NOMO-1 treated with DMSO at 0.1 percent for 48 hours (cell line): ENCODE measurements around the gene BMPER.

Experiments used
- DNase-seq: peaks from one replicate; lab custom pipeline; 2025; ENCODE audit not compliant: unreplicated experiment; lab: John Stamatoyannopoulos, UW

BMPER gene

DNA sequence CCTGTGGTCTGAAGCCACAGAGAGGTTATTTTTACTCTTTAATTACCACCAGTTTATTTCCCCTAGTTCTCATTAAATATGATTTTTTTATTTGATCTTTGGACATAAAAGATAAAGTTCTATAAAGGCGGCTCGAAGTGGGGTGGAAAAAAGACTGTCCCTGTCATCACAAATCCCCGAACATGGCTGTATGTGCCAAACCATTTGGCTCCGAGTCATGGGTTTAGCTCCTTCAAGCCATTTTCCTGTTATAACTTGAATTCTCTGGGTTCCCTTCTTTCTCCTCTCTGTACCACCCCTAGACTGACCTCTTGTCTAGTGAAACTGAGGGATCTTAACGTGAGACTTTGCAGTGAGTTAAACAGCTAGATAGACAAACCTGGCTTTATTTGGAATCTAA, 181.6 kb downstream of the BMPER start:
- DNase-seq: no peak

DNA sequence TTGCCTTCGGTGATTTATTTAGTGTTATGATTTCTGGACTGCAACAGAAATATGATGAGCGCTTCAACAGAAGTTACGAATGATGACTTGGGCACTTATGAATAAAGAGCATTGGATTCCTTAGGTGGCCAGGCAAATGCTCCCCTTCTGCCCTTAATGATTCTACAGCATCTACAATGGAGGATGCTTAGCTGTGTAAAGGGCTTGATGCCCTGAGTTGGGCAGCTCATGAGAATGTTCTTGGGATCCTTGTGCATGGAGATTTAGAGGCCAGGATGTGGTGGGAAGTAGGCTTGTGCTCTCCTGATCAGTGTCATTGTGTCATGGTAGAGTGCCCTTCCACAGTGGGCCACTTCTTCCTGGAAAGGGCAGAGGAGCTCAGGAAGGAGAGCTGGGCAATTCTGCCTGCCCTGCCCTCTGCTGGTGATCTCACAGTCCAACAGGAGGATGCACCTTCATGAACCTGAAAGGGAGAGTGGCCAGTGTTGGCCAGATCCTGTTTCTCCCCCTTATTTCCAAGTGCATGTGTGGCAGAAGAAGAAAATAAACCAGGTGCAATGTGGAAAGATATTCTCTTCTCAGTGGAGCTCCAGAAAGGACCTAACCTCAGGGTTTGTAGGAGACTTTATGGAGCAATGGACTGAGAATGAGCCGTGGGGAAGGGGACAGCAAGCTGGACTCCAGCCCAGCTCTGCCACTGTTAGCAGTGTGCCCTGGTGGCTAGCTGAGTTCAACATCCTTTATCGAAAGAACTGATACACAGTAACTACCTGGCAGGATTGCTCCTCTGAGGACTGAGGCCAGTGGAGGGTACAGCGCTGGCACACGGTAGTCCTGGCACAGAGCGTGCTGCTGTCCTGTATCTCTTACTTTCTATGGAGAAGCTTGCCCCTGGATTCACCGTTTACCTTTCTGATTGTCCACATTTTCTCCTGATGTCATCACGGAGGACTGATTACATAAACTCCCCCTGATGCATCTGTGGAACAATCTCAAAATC, 182.9 kb downstream of the BMPER start:
- DNase-seq: peak; percentile 5

DNA sequence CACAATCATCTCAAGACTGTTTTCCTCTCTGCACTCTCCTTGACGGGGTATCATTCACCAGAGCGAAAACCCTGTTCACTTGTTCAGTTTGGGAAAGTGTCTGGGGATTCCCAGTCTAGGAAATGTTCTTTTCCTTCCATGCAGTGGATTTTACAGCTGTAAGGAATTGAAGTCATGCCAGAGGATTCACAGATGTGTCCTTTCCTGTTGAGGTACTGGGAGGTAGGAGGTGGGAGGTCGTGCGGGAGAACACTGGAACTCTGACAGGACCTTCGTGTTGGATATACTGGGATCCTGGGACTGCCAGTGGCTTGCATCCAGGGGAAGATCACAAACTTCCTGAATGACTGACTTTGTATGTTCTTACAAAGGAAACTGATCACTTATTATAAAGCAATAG, 185.5 kb downstream of the BMPER start:
- DNase-seq: no peak

- DNase-seq: peak; percentile 62
These were observed 186.1 kb downstream of the BMPER start for GRCh38 chr7:34091321-34091917.

DNA sequence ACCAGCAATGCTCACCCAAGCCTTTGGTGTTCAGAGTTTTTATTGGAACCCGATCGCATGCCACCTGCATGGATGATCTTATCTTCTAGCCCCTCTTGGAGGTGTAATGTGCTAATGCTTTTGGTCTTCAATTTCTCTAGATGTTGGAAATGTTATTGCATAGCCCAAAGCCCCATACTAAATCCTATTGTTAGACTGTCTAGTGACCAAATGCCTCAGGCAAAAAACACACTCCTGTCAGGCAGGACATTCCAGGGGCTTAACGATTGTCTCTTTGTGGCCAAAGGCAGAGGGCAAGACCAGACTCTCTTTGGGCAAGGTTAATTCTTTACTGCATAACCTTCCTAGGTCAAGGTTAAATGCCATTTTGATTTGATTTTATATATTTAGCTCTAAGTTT, 187.9 kb downstream of the BMPER start:
- no peak for DNase-seq

- DNase-seq: peak; percentile 47
These were observed 190.9 kb downstream of the BMPER start for GRCh38 chr7:34096198-34096651.

- no peak for DNase-seq
These were observed 191.4 kb downstream of the BMPER start for GRCh38 chr7:34096777-34097176.

GRCh38 chr7:34100661-34101060, 195.3 kb downstream of the BMPER start:
- no peak for DNase-seq

DNA sequence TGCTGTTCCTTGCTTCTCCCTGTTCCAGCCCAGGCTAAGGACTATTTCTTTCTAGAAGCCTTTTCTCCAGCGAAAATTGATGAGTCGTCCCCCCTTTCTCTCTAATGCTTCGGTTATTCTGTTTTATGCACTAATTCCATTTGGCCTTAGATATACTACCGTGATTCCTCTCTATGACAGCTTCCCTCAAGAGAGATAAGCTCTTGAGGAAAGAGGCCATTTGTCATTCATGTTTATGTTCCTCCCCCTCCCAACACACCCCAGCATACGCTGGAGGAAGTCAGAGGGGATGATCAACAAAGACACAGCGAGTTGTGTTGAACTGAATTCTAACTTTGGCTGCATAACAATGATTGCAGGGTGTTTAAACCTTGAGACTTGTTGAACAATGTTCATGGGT, 198.8 kb downstream of the BMPER start:
- no peak for DNase-seq

DNA sequence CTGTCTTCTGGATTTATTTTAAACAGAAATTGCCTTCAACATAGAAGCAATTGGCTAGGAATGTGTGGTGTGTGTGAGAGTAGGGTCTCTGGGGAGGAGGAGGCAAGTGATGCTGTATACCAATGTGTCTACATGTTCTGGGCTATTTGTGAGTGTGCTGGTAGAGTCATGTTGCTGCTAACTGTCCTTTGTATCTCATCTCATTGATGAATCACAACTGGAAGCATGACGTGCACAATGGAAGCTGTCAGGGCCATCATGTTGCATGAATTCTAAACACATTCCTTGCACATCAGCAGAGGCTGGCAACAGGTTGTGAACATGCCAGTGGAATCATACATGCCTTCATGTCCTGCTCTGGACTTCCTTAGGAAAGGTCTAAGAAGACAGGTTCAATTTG, 199.7 kb downstream of the BMPER start:
- DNase-seq: no peak

DNA sequence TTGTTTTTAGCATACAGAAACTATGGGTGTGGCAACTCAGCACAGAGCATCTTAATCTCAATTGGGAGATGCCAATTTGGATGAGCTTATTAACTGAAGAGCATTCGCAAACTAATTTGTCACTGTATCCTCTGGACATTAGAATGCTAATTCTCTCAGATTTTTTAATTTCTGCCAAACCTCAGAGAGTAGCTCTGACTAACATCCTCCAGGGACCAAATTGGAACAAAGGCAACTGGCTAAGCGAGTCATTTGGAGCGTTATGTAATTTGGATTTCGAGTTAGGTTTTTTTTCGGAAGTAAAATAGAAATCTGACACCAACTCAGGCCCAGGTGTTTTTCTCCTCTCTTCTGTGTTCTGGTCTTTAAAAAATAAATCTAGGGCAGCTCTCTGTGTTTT, 201.9 kb downstream of the BMPER start:
- peak; percentile 50 for DNase-seq

GRCh38 chr7:34108165-34108564, 202.8 kb downstream of the BMPER start:
- peak; percentile 90 for DNase-seq

- no peak for DNase-seq
These were observed 204.8 kb downstream of the BMPER start for GRCh38 chr7:34109936-34110780.

DNA sequence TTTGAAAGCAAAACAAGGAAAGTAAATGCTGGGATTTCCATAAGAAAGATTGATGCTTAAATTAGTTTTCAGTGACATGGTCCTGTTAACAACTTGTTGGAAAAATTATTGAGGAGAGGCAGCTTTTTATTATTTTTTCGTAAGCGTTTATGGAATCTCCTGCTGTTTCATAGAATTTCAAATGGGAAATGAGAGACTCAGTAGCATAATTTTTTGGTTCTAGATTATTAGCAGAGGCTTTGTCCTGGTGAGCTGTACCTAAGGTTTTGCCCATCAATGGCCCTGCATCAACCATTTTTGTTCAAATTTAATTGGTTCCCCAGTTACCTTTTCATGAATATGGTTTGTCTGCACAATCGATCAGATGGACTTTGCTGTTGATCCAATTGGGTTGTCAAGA, 205.7 kb downstream of the BMPER start:
- no peak for DNase-seq

- DNase-seq: no peak
These were observed 210.2 kb downstream of the BMPER start for GRCh38 chr7:34115503-34115902.

DNA sequence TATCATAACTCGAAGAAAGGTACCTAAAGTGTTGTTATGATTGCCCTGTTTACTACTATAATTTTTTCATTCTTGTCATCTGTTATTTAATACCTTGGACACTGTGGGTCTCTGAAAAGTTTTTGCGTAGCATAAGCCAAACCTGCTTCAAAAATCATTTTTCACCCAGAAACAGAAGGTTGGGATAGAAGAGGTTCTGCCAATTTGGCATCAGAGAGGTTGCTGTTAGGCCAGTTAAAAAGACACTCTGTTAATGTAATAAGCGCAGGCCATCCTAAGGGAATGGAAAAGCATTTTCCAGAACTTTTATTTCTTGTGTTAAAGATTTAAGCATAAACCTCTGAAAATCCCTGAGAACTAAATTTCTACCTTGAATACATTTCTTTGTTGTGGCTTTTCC, 212.2 kb downstream of the BMPER start:
- DNase-seq: no peak

DNA sequence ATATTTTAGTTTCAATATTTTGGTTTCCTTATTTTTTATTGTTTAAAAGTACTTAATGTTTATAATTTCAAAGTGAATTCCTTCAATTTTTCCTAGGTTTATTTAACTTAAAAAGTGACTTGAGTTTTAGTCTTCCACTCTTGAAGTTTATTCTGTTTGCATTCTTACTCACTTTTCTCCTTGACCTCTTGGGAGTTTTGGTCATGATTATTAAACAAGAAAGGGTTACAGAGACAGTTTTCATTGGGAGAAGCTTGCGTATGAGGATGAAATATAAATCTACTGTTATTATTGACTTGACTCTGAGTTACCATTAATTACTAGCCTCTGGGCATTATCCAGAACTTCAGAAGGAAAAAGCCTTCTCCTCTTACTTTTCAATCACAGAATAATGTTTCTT, 216.0 kb downstream of the BMPER start:
- no peak for DNase-seq

- DNase-seq: no peak
These were observed 218.0 kb downstream of the BMPER start for GRCh38 chr7:34123316-34123715.

GRCh38 chr7:34124765-34125164, 219.4 kb downstream of the BMPER start:
- DNase-seq: no peak

- no peak for DNase-seq
These were observed 223.4 kb downstream of the BMPER start for GRCh38 chr7:34128762-34129161.

DNA sequence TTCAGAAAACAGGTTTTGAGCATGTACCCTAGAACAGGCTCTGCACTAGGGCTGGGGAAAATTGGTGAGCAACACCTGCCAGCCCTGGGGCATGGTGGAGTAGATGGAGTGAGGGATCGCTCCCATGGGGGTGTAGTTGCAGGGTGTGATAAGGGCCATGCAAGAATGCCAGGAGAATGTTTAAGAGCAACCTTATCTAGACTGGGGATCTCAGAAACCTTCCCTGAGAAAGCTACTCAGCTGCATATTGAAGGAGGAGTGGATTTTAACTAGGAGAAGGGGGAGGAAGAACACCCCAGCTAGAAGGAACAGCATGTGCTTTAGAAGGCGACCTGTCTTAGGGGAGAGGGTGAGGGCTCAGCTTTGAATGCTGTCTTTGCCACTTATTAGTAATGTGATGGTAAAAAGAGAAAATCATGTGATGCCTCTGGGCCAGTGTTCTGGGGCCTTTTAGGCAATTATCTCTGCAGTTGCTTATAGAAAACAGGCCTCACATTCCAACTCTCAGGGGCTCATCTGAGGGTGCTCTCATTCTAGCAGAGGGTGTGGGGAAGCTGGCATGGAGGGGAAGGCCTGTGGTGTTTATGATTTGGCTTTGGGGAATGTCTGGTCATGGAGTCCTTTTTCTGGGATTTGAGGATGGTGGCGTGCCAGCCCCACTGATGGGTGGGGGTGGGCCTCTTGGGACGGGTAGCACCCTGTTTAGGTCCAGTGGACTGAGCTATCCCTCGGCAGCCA, 225.4 kb downstream of the BMPER start:
- no peak for DNase-seq
